H1 (cell line): ENCODE data around the gene AFTPH. TPM values are rescaled to one million over a fixed set of nuclear protein-coding genes. Genes with fewer than 3 reads are reported as not detected.

ENCODE experiments used
- CTCF ChIA-PET: fragments of 300-600 bp; sonication (Branson Sonifier 250); formaldehyde crosslinking; loops from one replicate; lab custom pipeline; 2021; ENCODE audit not compliant: partially characterized antibody; lab: Charles Lee
- POLR2A ChIA-PET: fragments of 300-600 bp; sonication (Branson Sonifier 250); formaldehyde crosslinking; loops from one replicate; lab custom pipeline; 2021; ENCODE audit warnings: inconsistent platforms; ENCODE audit not compliant: partially characterized antibody; lab: Charles Lee
- DNase-seq, 2 experiments: peaks; one replicate each; pipeline versions ENCODE4 v3.0.0 to v3.0.0-alpha.2; 2010 to 2022; ENCODE audit warnings: low spot score in 2 of 2, low read depth in 1 of 2, mixed read lengths in 1 of 2
- FAIRE-seq: peaks from 2 replicates; lab custom pipeline; 2011; peaks lifted over from hg19 to GRCh38; lab: Jason Lieb, UNC
- H2AFZ ChIP-seq: 2 replicates; pipeline ENCODE4 v1.8.1; 2012; ENCODE audit warnings: low read length, inconsistent platforms
- H2AK5ac ChIP-seq: 2 replicates; pipeline ENCODE4 v1.6.1; 2013; ENCODE audit warnings: low read depth, low read length
- H2BK120ac ChIP-seq: replicated peaks from 2 replicates; pipeline ENCODE3; 2013; ENCODE audit warnings: low read depth, low read length, inconsistent platforms
- H2BK12ac ChIP-seq: 2 replicates; pipeline ENCODE4 v1.6.1; 2013; ENCODE audit warnings: low read depth, low read length
- H2BK15ac ChIP-seq: 2 replicates; pipeline ENCODE4 v1.6.1; 2013; ENCODE audit warnings: low read length
- H2BK20ac ChIP-seq: 2 replicates; pipeline ENCODE4 v1.6.1; 2013; ENCODE audit warnings: low read length
- H2BK5ac ChIP-seq: 2 replicates; pipeline ENCODE4 v1.6.1; 2013; ENCODE audit warnings: low read depth, low read length
- H3K14ac ChIP-seq: 2 replicates; pipeline ENCODE4 v1.6.1; 2013; ENCODE audit warnings: inconsistent platforms; ENCODE audit not compliant: insufficient read length
- H3K18ac ChIP-seq: 2 replicates; pipeline ENCODE4 v1.6.1; 2013; ENCODE audit warnings: low read length; ENCODE audit errors: extremely low read depth
- H3K23ac ChIP-seq: 2 replicates; pipeline ENCODE4 v1.6.1; 2013; ENCODE audit warnings: inconsistent platforms; ENCODE audit not compliant: insufficient read length
- H3K23me2 ChIP-seq: 2 replicates; pipeline ENCODE4 v1.6.1; 2013; ENCODE audit warnings: low read depth, low read length
- H3K27ac ChIP-seq: 2 replicates; pipeline ENCODE4 v1.6.1; 2011; ENCODE audit warnings: low read depth, low read length, inconsistent platforms
- H3K27me3 ChIP-seq, 4 experiments: replicated peaks in 1 of 4; 1 replicate in 1 of 4; 2 replicates in 3 of 4; pipeline versions ENCODE4 v1.6.1 to v1.8.1; 2011 to 2013; ENCODE audit warnings: low read length in 3 of 4, mild to moderate bottlenecking in 3 of 4, inconsistent platforms in 2 of 4, mixed read lengths in 2 of 4, moderate library complexity in 1 of 4; ENCODE audit not compliant: control insufficient read depth in 3 of 4, insufficient read depth in 3 of 4; ENCODE audit errors: extremely low read depth in 1 of 4
- H3K36me3 ChIP-seq, 4 experiments: 2 replicates each; pipeline versions ENCODE4 v1.6.1 to v1.8.1; 2011 to 2013; ENCODE audit warnings: mild to moderate bottlenecking in 4 of 4, low read length in 3 of 4, moderate library complexity in 2 of 4, control low read depth in 1 of 4, inconsistent platforms in 1 of 4; ENCODE audit not compliant: insufficient read depth in 4 of 4, control insufficient read depth in 2 of 4
- H3K4ac ChIP-seq: replicated peaks from 2 replicates; pipeline ENCODE3; 2013; ENCODE audit warnings: low read length, low read depth, mixed read lengths, inconsistent platforms; ENCODE audit not compliant: insufficient read length
- H3K4me1 ChIP-seq, 4 experiments: replicated peaks in 1 of 4; 1 replicate in 1 of 4; 2 replicates in 3 of 4; pipeline versions ENCODE4 v1.6.1 to v1.8.1; 2011 to 2013; ENCODE audit warnings: low read length in 3 of 4, inconsistent platforms in 2 of 4, mixed read lengths in 1 of 4; ENCODE audit not compliant: insufficient read depth in 4 of 4, control insufficient read depth in 3 of 4
- H3K4me2 ChIP-seq, 2 experiments: 2 replicates each; pipeline versions ENCODE4 v1.6.1 to v1.8.1; 2011 to 2013; ENCODE audit warnings: low read depth in 2 of 2, low read length in 2 of 2, control low read depth in 1 of 2, inconsistent platforms in 1 of 2, mild to moderate bottlenecking in 1 of 2; ENCODE audit not compliant: insufficient read depth in 1 of 2
- H3K4me3 ChIP-seq, 4 experiments: fragments of 200-600, 300-600 bp in 1 of 4; sonication (generic), shearing (Covaris generic), sonication (Bioruptor Twin) in 1 of 4; 2 replicates each; pipeline versions ENCODE4 v1.5.1 to v1.8.1; 2011 to 2016; ENCODE audit warnings: low read length in 4 of 4, low read depth in 3 of 4, control low read depth in 2 of 4, inconsistent platforms in 2 of 4, mild to moderate bottlenecking in 2 of 4, mixed read lengths in 1 of 4, moderate library complexity in 1 of 4; ENCODE audit not compliant: insufficient read depth in 2 of 4; ENCODE audit errors: extremely low read depth in 1 of 4
- H3K56ac ChIP-seq: replicated peaks from 2 replicates; pipeline ENCODE3; 2013; ENCODE audit warnings: low read depth, mild to moderate bottlenecking, mixed read lengths, low read length, inconsistent platforms; ENCODE audit not compliant: insufficient read length
- H3K79me1 ChIP-seq: 2 replicates; pipeline ENCODE4 v1.6.1; 2013; ENCODE audit warnings: low read depth, low read length, control low read depth
- H3K79me2 ChIP-seq, 2 experiments: 2 replicates each; pipeline versions ENCODE4 v1.6.1 to v1.8.1; 2012 to 2013; ENCODE audit warnings: low read length in 2 of 2, mild to moderate bottlenecking in 2 of 2, inconsistent platforms in 1 of 2; ENCODE audit not compliant: insufficient read depth in 2 of 2, control insufficient read depth in 1 of 2
- H3K9ac ChIP-seq, 4 experiments: replicated peaks in 1 of 4; 1 replicate in 1 of 4; 2 replicates in 3 of 4; pipeline versions ENCODE4 v1.6.1 to v1.8.1; 2011 to 2013; ENCODE audit warnings: low read depth in 3 of 4, low read length in 3 of 4, control low read depth in 2 of 4, mild to moderate bottlenecking in 2 of 4, moderate library complexity in 2 of 4, inconsistent platforms in 1 of 4; ENCODE audit errors: extremely low read depth in 1 of 4
- H3K9me3 ChIP-seq, 2 experiments: 2 replicates each; pipeline versions ENCODE4 v1.6.1 to v1.8.1; 2012 to 2013; ENCODE audit warnings: mild to moderate bottlenecking in 2 of 2, moderate library complexity in 2 of 2, control low read depth in 1 of 2, inconsistent platforms in 1 of 2, low read depth in 1 of 2, low read length in 1 of 2, mixed read lengths in 1 of 2; ENCODE audit not compliant: insufficient read depth in 2 of 2
- H4K20me1 ChIP-seq, 2 experiments: replicated peaks in 1 of 2; 2 replicates each; pipeline versions ENCODE3 to v1.8.1; 2011 to 2013; ENCODE audit warnings: inconsistent platforms in 2 of 2, low read length in 2 of 2, mild to moderate bottlenecking in 1 of 2; ENCODE audit not compliant: insufficient read depth in 2 of 2, control insufficient read depth in 1 of 2
- H4K5ac ChIP-seq: 2 replicates; pipeline ENCODE4 v1.6.1; 2013; ENCODE audit warnings: low read length, low read depth, mixed read lengths, inconsistent platforms; ENCODE audit not compliant: insufficient read length
- H4K8ac ChIP-seq: 2 replicates; pipeline ENCODE4 v1.8.0; 2013; ENCODE audit warnings: mild to moderate bottlenecking, moderate library complexity, low read length, inconsistent platforms; ENCODE audit not compliant: insufficient read depth; ENCODE audit errors: extremely low read depth
- H4K91ac ChIP-seq: replicated peaks from 2 replicates; pipeline ENCODE3; 2013; ENCODE audit warnings: low read length, mixed read lengths, inconsistent platforms; ENCODE audit not compliant: insufficient read length
- ASH2L ChIP-seq: fragments of 200-600, 300-600 bp; sonication (generic); IDR thresholded peaks from one replicate; pipeline ENCODE4 v1.7.1; 2017; ENCODE audit warnings: low read length
- RFX5 ChIP-seq: IDR thresholded peaks from 2 replicates; pipeline ENCODE4 v1.6.1; 2011; ENCODE audit warnings: low read depth, low read length, improper control_type of control experiment, borderline replicate concordance
- SIX5 ChIP-seq: IDR thresholded peaks from 2 replicates; pipeline ENCODE4 v1.6.1; 2011; ENCODE audit warnings: mild to moderate bottlenecking, low read depth, low read length
- YY1 ChIP-seq: IDR thresholded peaks from 2 replicates; pipeline ENCODE4 v1.6.1; 2011; ENCODE audit warnings: low read depth, mild to moderate bottlenecking, low read length
- WGBS, 2 experiments: shearing (Covaris generic) in 1 of 2; methylation state at CpG; one replicate each; pipeline versions ENCODE4 v1.1.6 to v1.1.7; 2013 to 2015; ENCODE audit warnings: low lambda C conversion rate in 2 of 2, mixed read lengths in 2 of 2, inconsistent platforms in 1 of 2, low coverage in 1 of 2, missing lambda C conversion rate in 1 of 2; ENCODE audit not compliant: insufficient replicate concordance in 2 of 2, insufficient coverage in 1 of 2, insufficient read length in 1 of 2; ENCODE audit errors: extremely low coverage in 1 of 2, missing lambda C conversion rate in 1 of 2; 5-methylcytosine and 5-hydroxymethylcytosine counted together
- polyA plus RNA-seq, 7 experiments: library from polyadenylated mRNA; depleted of rRNA in 3 of 7; stranded (reverse) in 5 of 7; unstranded in 2 of 7; fragments of >200 nt in 5 of 7; fragments of 200-250 nt in 2 of 7; gene quantifications; 1 replicate in 5 of 7; 2 replicates in 1 of 7; 4 replicates in 1 of 7; pipeline versions ENCODE4 v1.2.1 to v1.2.3, GENCODE V29; 2011 to 2013; ENCODE audit warnings: missing spikeins in 2 of 7, mixed read lengths in 2 of 7
- total RNA-seq: library from RNA; stranded (reverse); fragmentation: NEBNext Ultra II Directional; extraction: Animal tissue kit (Norgen Biotek cat#: 25700); gene quantifications from 2 replicates; pipeline ENCODE4 v1.2.1, GENCODE V29; 2021

AFTPH gene
- total and polyA plus RNA-seq, 2 of the 8 experiments (the other 6 are each of a cell fraction or from before 2014, with no cell fraction given) = 7.3 to 15.0 TPM

DNA sequence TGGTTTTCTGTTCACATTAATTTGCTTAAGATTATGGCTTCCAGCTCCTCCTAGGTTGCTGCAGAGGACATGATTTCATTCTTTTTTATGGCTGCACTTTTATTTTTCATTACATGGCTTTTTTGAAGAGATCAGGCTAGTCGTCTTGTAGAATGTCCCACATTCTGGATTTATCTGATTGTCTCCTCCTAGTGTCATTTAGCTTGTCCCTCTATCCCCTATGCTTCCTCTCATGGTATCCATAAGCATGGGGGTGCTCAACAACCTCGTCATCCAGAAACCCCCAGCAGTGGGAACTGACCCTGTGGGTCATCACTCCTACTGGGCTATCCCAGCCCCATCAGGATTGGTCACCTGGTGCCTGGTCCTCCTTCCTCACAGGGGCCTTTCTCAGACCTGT lies 80.0 kb downstream of the AFTPH start:
- Histone ChIP-seq H3K79me1 (no peaks in the 10 kb centered on the region), H3K4me1 (peaks cover 0 to 9% (median under 1%) of the 10 kb centered on the region in 4 experiments; a peak in 4 of 7 replicates), H4K8ac (no peak overlapping the region), H2AK5ac (no peak overlapping the region), H4K5ac (no peak overlapping the region), H3K56ac (no peak overlapping the region), H3K36me3 (no peaks in the 10 kb centered on the region), H3K4me2 (no peak overlapping the region), H2BK5ac (no peak overlapping the region), H3K79me2 (no peaks in the 10 kb centered on the region), H2BK20ac (no peak overlapping the region), H2BK15ac (no peak overlapping the region), H3K9ac (no peak overlapping the region), H3K9me3 (0 out of 4 replicates have a peak, but pooled peaks cover 0 to 2% of the 10 kb centered on the region in 2 experiments), H2BK120ac (no peak overlapping the region), H3K27me3 (peaks cover 0 to 8% (median 8%) of the 10 kb centered on the region in 4 experiments; a peak in 6 of 7 replicates), H3K4me3 (no peak overlapping the region), H2AFZ (no peak overlapping the region), H4K91ac (no peak overlapping the region), H3K27ac (no peak overlapping the region), H4K20me1 (no peaks in the 10 kb centered on the region), H3K18ac (no peak overlapping the region), H3K4ac (no peak overlapping the region), H3K14ac (no peak overlapping the region), H3K23me2 (peaks cover 3% of the 10 kb centered on the region; the same call in 1 of the 2 replicates), H3K23ac (no peak overlapping the region), H2BK12ac (no peak overlapping the region)
- ChIA-PET POLR2A (no interaction called here), CTCF (interaction anchor here (1.2 kb wide), 1 partner anchor 18 kb away, joined by 3 read pairs; no protein-coding TSS in a partner anchor)
- WGBS, 2 experiments = 86% methylated on average over 2 of the region's 2 CpGs; no CpG with 5 or more reads in 1 of the 2 experiments
- FAIRE-seq (no peak), DNase-seq (no peak)
- TF ChIP-seq SIX5 (no peak), RFX5 (no peak), YY1 (no peak), ASH2L (no peak)
